LHCN-M2 (cell line): ENCODE results near the gene NDUFA13. TPM values are rescaled to one million over a fixed set of nuclear protein-coding genes. Genes with fewer than 3 reads are reported as not detected.

Experiments
- DNase-seq: peaks from one replicate; pipeline ENCODE4 v3.0.0-alpha.2; 2012; ENCODE audit warnings: low read depth
- total RNA-seq: library from RNA; depleted of rRNA; stranded (reverse); fragments of >200 nt; gene quantifications from 2 replicates; pipeline ENCODE4 v1.2.3, GENCODE V29; 2014

NDUFA13 gene
- total RNA-seq, 1 experiment from 2014 or later = 32.4 TPM

DNA sequence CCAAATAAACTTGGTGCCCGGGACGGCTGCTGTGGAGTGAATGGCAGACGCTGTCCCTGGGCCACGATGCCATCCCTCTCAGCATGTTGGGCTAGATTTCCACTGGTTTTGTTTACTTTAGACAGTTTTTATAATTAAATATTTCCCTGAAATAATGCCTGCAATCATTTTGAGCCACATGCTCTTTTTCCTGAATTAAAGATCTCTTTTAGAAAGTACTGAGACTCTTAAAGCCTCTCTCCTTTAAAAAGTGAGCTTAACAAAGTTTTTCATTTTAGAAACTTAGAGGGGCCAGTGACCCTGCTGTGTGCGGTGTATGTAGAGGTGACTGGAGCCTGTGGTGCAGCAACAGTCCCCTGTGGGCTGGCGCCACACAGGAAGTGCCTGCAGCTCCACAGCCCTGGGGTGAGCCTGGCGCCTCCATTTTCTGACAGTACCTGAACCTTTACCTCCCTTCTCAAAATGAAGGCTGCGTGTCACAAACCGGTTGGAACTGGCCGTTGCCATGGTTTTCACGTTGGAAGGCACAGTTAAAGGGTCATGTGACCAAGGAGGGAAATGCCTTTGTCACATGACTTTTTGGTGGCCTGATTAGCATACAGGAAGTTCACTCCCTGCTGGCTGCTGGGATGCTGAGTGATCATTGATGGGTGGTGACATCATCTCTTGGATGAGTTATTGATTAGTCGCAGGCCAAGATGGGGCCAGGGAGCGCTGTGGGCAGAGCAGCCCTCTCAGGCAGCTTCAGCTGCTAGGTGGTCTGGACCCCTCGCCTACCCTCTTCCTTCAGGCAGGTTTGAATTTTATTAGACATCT is 26.9 kb upstream of the NDUFA13 start:
- DNase-seq = peak; percentile 87

DNA sequence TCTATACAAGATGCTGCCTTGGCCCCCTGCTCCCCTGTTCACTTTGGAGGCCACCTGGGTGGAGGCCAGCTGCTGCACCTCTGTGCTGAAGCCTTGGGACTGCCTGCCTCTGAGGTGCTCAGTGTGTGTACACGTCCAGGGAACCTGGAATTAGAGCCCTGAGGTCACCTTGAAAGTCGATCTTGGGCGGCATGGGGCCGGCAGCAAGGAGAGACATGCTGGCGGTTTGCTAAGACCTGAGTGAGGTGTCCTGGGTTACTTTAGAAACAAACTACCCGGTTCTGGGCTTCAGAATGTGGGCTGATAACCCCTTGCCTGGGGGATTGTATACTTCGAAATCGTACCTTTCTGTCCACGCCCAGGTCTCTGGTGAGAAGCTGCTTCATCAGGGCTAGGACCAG is 26.2 kb upstream of the NDUFA13 start:
- DNase-seq = no peak

DNA sequence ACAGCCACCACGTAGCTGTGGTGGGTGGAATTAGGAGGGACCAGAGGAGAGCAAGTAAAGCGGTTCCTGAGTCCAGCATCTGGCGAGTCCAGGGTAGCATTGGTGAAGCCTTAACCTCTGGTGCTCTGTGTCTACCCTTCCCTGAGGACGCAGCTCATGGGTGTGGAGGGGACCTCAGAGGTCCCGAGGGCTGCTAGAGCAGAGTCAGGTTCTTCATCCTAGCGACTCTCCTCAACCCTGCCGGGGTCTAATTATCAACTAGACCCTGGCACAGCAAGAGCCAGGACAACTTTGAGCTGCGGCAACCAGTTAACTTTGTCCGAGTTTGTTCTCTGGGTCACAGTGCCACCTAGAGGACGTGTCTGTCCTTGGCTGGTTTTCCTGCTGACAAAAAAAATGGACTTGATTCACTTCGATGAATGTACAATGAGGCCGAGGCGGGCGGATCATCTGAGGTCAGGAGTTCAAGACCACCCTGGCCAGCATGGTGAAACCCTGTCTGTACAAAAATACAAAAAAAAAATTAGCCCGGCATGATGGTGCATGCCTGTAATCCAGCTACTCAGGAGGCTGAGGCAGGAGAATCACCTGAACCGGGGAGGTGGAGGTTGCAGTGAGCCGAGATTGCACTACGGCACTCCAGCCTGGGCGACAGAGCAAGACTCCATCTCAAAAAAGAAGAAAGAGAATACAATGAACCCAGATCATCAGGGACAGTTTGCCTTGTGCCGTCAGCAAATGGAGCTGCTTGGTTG is 25.6 kb upstream of the NDUFA13 start:
- DNase-seq = peak; percentile 78

DNA sequence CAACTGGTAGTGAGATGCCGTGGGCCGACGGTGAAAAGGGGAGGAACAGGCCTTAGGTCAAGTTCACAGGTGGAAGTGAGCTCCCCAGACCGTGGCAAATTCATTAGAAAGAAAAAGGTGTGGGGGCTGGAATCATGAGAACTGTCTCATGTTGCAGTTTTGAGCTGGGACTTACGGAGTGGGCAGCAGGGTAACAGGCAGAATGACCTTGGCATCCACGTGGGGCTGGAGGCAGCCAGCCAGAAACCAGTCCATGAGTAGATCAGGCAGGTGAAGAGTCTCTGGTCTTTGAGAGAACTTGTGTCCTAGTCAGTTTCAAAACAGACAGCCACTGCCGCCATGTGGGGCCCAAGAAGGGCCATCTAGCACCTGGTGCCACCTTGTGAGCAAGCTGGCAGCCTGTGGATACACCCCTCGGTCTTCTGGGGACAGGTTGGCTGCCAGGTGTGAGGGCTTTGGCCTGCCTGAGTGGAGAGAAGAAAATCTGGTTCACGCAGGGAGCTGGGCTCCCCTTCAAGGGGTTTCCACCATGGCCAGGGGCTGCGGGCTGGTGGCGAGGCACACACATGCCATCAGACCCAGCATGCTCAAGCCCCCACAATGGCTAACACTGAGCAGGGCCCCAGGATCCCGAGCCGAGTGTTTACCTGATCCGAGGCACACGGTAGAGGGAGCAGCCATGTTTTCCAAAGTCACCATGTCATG is 24.6 kb upstream of the NDUFA13 start:
- no peak for DNase-seq

DNA sequence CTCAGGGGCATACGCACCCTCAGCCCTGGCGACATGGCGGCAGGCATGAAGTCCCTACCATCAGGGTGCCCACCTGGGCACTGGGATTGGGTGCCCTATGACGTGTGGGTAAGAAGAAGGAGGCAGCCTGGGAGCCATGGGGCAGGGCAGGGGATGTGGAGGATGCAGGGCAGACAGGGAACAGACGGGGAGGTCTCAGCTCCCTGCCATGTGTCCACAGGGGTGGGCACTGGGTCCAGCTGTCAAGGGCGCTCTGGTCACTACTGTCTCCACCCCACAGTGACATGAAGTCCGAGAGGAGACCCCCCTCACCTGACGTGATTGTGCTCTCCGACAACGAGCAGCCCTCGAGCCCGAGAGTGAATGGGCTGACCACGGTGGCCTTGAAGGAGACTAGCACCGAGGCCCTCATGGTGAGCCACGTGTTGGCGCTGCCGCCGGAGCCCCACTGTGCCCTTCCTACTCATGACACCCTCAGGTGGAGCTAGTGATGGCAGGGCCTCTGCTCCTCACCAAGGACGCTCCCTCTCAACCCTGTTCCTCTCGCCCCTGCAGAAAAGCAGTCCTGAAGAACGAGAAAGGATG is 23.9 kb upstream of the NDUFA13 start:
- no peak for DNase-seq

DNA sequence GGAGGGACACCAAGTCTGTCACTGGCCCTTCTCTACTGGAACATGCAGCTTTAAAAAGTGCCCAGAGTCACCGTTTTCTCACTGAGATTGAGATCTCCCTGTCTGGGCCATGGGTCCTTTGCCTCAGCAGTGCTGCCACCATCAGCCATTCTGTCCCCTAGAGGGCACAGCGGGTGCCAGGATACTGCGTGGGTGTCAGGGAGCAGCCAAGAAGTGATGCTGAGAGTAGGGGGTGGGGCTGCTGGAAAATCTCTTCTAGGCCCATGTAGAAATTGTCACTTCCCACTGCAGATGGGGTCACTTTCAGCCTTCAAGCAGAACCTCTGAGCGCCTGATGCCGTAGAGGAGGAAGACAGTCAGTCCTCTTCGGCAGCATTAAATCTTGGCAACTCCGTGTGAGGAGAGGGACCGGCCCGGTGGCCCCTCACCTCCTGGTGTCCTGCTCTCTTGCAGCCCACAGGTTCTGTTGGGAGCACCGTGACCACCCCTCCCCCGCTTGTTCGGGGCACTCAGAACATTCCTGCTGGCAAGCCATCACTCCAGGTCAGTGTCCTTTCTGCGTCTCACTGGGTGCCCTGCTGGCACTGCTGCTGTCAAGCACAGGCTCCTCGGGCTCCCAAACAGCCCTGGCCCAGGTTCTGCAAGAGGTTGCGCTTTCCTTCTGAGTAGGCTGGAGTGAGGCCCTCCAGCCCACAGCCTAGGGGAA is 22.0 kb upstream of the NDUFA13 start:
- no peak for DNase-seq

DNA sequence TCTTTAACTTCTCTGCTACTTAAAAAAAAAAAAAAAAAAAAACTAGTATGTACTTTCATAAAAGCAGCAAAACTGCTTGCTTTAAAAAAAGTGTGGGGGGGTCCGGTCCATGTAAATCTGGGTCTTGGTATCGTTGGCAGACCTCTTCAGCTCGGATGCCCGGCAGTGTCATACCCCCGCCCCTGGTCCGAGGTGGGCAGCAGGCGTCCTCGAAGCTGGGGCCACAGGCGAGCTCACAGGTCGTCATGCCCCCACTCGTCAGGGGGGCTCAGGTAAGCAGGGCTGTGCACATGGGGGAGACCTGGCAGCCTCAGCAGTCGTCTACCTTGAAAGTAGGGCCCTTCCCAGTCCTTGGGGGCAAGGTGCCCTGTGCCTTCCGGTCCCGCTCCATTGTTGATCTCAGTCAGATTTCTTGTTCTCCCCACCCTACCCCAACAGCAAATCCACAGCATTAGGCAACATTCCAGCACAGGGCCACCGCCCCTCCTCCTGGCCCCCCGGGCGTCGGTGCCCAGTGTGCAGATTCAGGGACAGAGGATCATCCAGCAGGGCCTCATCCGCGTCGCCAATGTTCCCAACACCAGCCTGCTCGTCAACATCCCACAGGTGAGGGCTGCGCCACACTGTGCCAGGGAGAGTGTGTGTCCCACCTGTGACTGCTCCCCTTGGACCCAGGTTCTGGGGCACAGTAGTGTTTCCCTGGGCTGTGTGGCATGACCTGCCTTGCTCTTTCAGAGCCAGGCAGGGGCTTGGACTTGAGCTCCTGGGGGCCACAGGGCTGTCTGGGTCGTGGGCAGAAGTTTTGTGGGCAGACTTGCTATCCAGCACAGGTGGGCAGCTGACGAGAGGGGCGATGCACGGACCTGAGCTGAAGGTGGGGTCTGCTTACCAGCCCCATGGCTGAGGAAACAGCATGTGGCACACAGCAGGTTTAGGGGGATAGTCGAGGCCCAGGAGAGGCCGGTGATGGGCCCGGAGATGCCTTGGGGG is 20.1 kb upstream of the NDUFA13 start:
- no peak for DNase-seq

DNA sequence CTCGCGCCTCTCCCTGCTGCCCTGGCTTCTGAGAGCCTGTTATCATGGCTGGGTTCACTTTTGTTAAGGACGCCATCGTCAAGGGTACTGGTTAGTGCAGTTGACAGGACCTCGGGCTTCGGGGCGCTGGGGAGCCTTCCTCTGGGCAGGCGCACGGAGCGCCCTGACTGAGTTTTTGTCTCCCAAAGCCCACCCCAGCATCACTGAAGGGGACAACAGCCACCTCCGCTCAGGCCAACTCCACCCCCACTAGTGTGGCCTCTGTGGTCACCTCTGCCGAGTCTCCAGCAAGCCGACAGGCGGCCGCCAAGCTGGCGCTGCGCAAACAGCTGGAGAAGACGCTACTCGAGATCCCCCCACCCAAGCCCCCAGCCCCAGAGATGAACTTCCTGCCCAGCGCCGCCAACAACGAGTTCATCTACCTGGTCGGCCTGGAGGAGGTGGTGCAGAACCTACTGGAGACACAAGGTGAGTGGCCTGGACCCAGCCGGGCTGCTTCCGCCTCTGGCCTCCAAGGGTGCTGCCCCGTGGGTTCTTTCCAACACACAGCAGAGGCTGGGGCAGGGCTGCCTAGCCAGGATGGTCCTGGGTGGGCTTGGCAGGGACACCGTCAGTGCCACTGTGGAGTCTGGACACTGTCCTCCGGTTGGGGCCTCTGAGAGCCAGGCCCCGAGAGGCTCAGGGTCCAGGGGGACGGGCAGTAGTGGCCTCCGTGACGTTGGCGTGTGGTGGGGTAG is 17.6 kb upstream of the NDUFA13 start:
- DNase-seq = no peak

DNA sequence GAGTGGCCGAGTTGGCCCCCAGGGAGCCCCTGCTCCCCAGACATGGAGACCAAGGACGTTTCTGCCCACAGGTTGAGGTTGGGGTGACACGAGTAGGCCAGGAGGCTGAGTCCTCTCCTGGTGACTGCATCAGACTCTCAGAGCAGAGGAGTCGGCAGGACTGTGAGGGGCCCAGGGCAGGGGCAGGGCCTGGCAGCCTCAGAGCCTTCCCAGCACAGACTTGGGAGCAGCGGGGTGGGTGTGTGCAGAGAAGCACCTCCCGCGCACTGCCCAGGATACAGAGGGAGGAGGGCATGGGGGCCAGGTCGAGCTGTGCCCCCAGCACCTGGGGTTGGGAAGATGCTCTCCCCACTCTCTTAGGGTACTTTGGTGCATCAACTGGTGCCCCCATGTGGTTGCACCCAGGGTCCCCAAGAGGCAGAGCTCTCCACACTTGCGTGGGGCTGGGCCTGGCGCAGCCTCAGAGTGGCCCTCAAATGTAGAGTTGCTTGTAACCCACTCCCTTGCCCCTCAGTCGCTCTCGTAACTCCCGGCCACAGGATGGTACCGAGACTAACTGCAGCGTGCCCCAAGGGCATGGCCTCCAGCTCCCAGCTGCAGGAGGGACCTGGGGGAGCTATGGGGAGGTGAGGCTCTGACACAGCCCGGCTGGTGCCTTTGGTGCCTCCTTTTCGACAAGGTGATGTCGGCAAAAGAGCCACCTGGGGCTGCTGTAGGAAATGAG is 16.6 kb upstream of the NDUFA13 start:
- DNase-seq = no peak

DNA sequence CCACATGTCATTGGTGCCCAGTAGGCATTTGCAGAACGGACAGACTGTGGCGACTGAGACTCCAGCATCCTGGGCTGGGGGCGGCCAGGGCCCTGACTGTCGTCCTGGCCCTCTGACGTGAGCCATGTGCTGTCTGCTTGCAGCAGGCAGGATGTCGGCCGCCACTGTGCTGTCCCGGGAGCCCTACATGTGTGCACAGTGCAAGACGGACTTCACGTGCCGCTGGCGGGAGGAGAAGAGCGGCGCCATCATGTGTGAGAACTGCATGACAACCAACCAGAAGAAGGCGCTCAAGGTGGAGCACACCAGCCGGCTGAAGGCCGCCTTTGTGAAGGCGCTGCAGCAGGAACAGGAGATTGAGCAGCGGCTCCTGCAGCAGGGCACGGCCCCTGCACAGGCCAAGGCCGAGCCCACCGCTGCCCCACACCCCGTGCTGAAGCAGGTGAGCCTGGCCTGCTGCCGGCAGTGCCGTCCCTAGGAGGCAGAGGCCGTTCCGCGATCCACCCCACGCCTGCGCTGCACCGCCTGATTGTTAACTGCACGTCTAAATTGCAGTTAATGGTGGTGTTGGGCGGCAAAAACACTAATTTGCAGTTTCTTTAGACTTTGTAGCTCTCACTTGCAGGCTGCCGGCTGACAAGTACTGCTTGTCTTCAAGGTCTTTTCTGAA is 14.9 kb upstream of the NDUFA13 start:
- no peak for DNase-seq

DNA sequence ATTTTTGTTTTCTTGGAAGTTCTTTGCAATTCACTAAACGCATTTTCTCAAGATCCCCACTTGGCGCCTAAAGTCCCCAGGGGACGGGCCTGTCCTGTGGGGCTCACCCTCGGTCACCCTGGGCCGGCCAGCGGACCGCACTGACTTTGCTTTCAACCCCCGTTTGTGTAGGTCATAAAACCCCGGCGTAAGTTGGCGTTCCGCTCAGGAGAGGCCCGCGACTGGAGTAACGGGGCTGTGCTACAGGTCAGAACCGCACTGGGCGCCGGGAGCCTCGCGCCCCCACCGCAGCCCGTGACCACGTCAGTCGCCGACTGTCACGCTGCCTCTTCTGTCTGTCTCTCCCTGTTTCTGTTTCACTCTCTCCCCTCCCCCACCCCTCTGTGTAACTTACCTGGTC is 14.2 kb upstream of the NDUFA13 start:
- no peak for DNase-seq

DNA sequence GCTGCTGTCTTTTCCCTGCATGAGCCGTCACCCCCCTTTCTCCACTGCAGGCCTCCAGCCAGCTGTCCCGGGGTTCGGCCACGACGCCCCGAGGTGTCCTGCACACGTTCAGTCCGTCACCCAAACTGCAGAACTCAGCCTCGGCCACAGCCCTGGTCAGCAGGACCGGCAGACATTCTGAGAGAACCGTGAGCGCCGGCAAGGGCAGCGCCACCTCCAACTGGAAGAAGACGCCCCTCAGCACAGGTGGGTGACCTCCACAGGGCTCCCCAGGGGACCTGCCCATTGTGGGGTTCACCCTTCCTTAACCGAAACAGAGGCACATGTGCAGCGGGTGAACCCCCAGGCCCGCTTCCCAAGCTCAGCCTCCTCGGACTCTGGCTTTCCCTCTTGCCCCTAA is 13.7 kb upstream of the NDUFA13 start:
- DNase-seq = no peak

DNA sequence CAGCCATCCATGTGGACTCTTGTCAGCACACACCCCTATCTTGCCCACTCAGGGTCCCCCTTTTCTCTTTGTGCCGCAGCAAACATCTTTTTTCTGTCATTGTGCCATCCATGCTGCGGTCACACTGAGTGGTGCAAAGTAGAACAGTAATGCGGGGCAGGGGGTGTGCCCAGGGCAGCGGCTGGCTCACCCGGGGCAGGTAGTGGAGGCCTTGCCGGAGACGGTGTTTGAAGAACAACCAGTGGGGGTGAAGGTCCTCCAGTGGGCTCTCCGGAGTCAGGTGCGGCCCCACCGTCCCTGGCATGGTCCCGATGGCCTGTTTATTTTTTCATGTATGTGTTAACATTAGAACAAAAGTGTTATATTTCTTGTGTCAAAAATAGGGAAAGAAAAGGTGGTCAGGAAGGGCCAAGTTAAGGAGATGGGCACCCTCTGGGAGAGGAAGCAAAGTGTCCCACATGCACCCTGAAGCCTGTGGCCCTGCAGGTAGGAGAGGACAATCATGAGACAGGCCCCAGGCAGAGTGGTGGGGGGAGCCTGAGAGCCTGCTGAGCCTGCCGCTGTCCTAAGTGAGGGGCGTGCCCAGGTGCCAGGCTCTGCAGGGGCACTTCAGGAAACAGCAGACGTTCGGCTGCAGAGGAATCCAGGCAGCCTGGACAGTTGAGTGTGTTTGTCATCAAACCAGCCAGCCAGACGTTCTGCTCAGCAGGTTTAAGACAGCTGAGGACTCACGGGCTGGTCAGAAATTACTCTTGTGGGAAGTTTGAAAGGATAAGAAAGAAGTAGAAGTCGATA is 13.0 kb upstream of the NDUFA13 start:
- DNase-seq = no peak

DNA sequence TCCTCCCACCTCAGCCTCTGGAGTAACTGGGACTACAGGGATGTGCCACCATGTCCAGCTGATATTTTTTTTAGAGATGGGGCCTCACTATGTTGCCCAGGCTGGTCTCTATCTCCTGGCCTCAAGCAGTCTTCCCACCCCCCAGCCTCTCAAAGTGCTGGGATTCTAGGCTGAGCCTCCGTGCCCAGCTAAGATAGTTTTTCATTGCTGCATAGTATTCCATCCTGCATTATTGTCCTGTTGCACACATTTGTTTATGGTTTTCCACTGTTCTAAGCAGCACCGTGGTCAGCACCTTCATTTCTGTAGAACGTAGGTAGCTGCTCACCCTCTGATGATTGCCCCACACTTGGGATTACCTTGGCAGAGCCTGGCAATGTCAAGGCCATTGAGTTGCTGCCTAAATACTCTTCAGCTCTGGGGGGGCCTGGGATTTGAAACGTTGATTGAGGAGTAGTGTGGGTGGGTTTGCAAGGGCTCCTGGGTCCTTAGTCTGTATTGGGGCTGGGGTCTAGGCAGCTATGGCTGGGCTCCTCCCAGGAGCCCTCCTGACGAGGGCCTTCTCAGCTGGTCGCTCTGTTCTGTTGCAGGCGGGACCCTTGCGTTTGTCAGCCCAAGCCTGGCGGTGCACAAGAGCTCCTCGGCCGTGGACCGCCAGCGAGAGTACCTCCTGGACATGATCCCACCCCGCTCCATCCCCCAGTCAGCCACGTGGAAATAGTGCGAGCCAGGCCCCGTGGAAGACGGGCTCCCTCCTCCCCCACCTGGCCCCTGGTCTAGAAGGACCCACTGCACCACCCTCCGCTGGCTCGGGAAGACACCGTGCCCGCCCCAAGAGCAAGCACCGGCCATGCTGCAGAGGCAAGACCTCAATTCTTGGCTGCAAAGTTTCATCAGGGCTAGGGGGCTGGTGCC is 11.0 kb upstream of the NDUFA13 start:
- no peak for DNase-seq

DNA sequence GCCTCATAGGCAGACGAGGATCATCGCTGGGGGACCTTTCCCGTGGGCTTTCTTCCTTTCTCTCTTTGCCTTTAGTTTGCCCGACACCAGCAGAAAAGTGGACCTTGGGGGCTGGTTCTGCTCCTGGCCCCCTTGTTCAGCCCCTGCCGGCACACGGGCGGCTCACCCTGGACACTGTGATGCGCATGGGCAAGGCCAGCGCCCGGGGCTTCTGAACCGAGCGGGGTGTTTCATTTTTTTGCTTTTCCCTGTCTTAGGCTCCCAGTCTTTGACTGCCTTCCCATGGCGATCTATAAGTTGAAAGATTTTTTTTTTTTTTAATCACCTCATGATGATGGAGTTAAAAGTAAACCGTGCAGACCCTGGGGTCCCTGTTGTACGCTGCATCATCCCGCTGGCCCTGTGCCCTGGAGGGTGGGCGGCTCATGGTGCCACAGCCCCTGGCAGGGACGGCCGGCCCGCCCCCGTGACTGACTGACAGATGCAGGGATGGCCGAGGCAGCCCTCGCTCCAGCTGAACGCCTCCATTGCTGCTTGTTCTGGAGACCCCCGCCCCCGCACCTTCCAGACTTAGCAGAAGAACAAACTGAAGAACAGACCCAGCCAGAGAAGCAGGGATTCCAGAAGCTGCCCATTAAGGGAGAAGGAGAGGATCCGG is 10.2 kb upstream of the NDUFA13 start:
- no peak for DNase-seq

DNA sequence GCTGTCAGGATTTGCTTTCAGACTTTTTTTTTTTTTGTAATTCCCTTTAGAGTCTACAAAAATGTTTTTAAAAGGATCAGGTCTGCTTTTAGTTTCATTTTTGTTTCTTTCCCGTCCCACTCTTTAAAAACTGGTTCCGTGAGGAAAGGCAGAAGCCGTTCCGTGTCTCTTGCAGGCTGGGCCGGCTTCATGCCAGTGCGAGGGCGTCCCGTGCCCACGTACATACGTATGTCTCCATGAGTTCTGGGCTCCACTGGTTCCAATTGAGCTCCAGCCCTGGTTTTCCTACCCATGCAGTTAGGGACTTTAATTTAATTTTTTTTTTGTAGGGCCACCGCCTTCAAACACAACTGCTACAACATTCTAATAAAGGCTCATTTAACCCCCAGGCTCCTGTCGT is 9.4 kb upstream of the NDUFA13 start:
- no peak for DNase-seq
